Skeletal muscle tissue (tissue), 4 donors: ENCODE results near the gene RAB34. TPM values are rescaled to one million over a fixed set of nuclear protein-coding genes. Genes with fewer than 3 reads are reported as not detected.
"Not testable (repeated sequence)": the region's sequence is repeated elsewhere in the genome, so short reads cannot be mapped to it uniquely, and the experiment has no call there.

Experiments used
- H3K27ac ChIP-seq: one replicate; pipeline ENCODE4 v1.7.0; 2013; ENCODE audit warnings: mild to moderate bottlenecking, low read depth, low read length, inconsistent platforms
- H3K27me3 ChIP-seq, 3 donors: one replicate each; pipeline ENCODE4 v1.7.0; 2013; ENCODE audit warnings: low read length in 3 of 3; ENCODE audit not compliant: control insufficient read depth in 3 of 3, insufficient read depth in 3 of 3
- H3K36me3 ChIP-seq, 3 donors: one replicate each; pipeline ENCODE4 v1.7.0; 2013; ENCODE audit warnings: low read length in 3 of 3; ENCODE audit not compliant: control insufficient read depth in 3 of 3, insufficient read depth in 3 of 3
- H3K4me1 ChIP-seq, 3 donors: one replicate each; pipeline ENCODE4 v1.7.0; 2013; ENCODE audit warnings: low read length in 3 of 3, mild to moderate bottlenecking in 3 of 3; ENCODE audit not compliant: control insufficient read depth in 3 of 3, insufficient read depth in 3 of 3
- H3K4me3 ChIP-seq, 3 donors: one replicate each; pipeline ENCODE4 v1.7.0; 2013; ENCODE audit warnings: low read length in 3 of 3
- H3K9ac ChIP-seq, 3 donors: one replicate each; pipeline ENCODE4 v1.7.0; 2013; ENCODE audit warnings: low read length in 3 of 3, mild to moderate bottlenecking in 3 of 3, moderate library complexity in 2 of 3, low read depth in 1 of 3
- H3K9me3 ChIP-seq, 3 donors: one replicate each; pipeline ENCODE4 v1.7.0; 2013; ENCODE audit warnings: low read length in 3 of 3; ENCODE audit not compliant: control insufficient read depth in 3 of 3
- total RNA-seq: library from RNA; depleted of rRNA; stranded (reverse); fragments of >200 nt; gene quantifications from one replicate; pipeline ENCODE4 v1.2.3, GENCODE V29; 2014
- donor health status: Osteomylitis.

The RAB34 gene
- total RNA-seq, 1 donor from 2014 or later = 44.9 TPM

DNA sequence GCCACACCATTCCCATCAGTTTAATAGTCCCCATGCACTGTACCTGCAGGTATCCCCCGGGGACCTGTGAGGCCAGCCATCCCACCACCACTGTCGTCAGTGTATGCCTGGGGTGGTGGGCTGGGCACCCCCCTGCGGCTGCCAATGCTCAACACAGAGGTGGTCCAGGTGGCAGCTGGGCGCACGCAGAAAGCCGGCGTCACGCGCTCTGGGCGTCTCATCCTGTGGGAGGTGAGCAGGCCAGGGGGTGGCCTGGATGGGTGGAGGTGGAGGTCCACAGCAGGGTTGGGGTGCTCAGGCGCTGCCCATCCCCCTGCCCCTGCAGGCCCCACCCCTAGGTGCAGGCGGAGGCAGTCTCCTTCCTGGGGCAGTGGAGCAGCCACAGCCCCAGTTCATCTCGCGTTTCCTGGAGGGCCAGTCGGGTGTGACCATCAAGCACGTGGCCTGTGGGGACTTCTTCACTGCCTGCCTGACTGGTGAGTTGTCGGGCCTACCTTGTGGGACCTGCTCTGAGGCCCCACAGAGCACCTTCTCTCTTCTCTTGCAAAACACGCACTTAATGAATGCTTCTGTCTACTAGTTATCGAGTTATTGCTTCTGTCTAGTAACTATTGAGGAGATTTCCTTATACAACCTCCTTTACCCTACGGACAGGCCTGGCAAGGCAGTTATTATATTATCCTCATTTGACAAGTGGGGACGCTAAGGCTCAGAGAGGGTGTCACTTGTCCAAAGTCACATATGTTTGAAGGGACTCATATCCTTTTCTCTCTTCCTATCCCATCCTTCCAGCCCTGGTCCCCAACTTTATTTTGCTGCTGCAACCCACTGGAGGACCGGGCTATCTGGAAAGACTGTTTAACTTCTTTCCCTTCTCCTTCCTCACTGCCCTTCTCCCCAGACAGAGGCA, 20.4 kb upstream of the RAB34 start:
- no peak overlapping the region for H3K4me3 ChIP-seq
- H3K9me3 ChIP-seq = no peaks in the 10 kb centered on the region
- no peak overlapping the region for H3K27ac ChIP-seq
- no peaks in the 10 kb centered on the region for H3K27me3 ChIP-seq
- H3K4me1 ChIP-seq = peaks cover 5 to 9% (median 7%) of the 10 kb centered on the region in 3 donors
- H3K9ac ChIP-seq = no peak overlapping the region
- H3K36me3 ChIP-seq = peaks cover 0 to 1% (median 0%) of the 10 kb centered on the region in 3 donors

DNA sequence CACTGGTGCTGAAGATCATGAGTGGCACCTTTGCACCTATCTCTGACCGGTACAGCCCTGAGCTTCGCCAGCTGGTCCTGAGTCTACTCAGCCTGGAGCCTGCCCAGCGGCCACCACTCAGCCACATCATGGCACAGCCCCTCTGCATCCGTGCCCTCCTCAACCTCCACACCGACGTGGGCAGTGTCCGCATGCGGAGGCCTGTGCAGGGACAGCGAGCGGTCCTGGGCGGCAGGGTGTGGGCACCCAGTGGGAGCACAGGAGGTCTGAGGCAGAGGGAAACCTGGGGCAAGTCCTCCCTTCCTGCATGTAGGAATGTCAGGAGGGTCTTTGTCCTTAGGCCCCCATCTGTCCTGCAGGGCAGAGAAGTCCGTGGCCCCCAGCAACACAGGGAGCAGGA, 19.6 kb upstream of the RAB34 start:
- no peaks in the 10 kb centered on the region for H3K9me3 ChIP-seq
- H3K27me3 ChIP-seq = no peaks in the 10 kb centered on the region
- peaks cover 0 to 1% (median 0%) of the 10 kb centered on the region in 3 donors for H3K36me3 ChIP-seq
- no peak overlapping the region for H3K27ac ChIP-seq
- H3K4me3 ChIP-seq = no peak overlapping the region
- H3K4me1 ChIP-seq = peaks cover 4 to 7% (median 5%) of the 10 kb centered on the region in 3 donors
- H3K9ac ChIP-seq = no peak overlapping the region

GRCh38 chr17:28735913-28736769, 18.5 kb upstream of the RAB34 start:
- H3K4me3 ChIP-seq, H3K36me3 ChIP-seq, H3K27ac ChIP-seq, H3K9ac ChIP-seq, H3K4me1 ChIP-seq, H3K27me3 ChIP-seq, H3K9me3 ChIP-seq: not testable (repeated sequence)

- Histone ChIP-seq H3K27ac (no peak overlapping the region), H3K4me3 (no peak overlapping the region), H3K9ac (no peak overlapping the region), H3K27me3 (no peaks in the 10 kb centered on the region), H3K9me3 (no peaks in the 10 kb centered on the region), H3K4me1 (peaks cover 4 to 7% (median 5%) of the 10 kb centered on the region in 3 donors), H3K36me3 (peaks cover 0 to 1% (median 0%) of the 10 kb centered on the region in 3 donors)
These were observed 17.6 kb upstream of the RAB34 start for GRCh38 chr17:28735242-28735722.

DNA sequence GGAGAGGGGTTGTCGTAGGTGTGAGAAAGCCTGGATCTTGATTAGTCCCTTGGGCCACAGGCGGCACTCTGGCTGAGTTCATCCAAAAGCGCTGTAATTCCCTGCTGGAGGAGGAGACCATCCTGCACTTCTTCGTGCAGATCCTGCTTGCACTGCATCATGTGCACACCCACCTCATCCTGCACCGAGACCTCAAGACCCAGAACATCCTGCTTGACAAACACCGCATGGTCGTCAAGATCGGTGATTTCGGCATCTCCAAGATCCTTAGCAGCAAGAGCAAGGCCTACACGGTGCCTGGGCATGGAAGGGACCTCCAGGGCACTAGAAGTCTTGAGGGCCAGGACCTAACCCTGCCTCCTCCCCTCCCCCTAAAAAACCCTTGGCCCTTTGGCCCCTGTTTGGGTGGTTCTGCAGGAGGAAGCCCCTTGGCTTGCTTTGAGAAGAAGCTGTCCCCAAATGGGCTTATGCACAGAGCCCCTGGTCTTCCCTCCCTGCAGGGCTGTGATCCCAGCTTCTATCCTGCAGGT, 17.1 kb upstream of the RAB34 start:
- no peak overlapping the region for H3K27ac ChIP-seq

DNA sequence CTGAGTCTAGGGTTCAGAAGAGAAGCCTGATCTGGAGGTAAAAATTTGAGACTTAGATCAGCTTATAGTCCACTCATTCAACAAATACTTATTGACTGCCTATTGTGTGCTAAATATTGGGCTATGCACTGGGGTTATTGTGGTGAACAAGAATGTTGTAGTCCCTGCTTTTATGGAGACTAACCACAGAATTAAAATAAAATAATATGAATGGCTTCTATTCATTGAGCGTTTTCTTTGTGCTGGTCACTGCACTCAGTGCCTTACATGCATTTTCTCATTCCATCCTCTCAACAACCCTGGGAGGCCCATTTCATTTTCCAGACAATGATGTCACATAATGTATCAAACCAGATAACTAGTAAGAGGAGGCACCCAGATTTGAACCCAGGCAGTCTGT, 15.7 kb upstream of the RAB34 start:
- H3K4me3 ChIP-seq = no peak overlapping the region
- no peak overlapping the region for H3K9ac ChIP-seq
- peaks cover 7 to 10% (median 8%) of the 10 kb centered on the region in 3 donors for H3K4me1 ChIP-seq
- H3K36me3 ChIP-seq = peaks cover 0 to 1% (median 0%) of the 10 kb centered on the region in 3 donors
- H3K9me3 ChIP-seq = no peaks in the 10 kb centered on the region
- H3K27ac ChIP-seq = no peak overlapping the region
- H3K27me3 ChIP-seq = no peaks in the 10 kb centered on the region

More for the DNA sequence above, 17.1 kb upstream of the RAB34 start:
- H3K27me3 ChIP-seq = no peaks in the 10 kb centered on the region
- peaks cover 4 to 7% (median 5%) of the 10 kb centered on the region in 3 donors for H3K4me1 ChIP-seq
- peaks cover 0 to 1% (median 0%) of the 10 kb centered on the region in 3 donors for H3K36me3 ChIP-seq
- H3K9me3 ChIP-seq = no peaks in the 10 kb centered on the region
- H3K9ac ChIP-seq = no peak overlapping the region
- H3K4me3 ChIP-seq = no peak overlapping the region

DNA sequence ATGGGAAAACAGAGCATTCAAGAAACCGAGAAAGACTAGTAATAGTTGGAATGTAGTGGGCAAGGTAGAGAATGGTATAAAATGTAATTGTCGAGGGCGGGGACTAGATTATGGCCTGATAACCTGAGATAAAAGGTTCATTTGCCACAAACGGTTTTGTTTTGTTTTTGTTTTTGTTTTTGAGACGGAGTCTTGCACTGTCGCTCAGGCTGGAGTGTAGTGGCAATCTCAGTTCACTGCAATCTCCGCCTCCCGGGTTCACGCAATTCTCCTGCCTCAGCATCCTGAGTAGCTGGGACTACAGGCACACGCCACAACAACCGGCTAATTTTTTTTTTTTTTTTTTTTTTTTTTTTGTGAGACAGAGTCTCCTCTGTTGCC, 12.3 kb upstream of the RAB34 start:
- no peaks in the 10 kb centered on the region for H3K9me3 ChIP-seq
- peaks cover 0 to 4% (median 0%) of the 10 kb centered on the region in 3 donors for H3K27me3 ChIP-seq
- H3K36me3 ChIP-seq = peaks cover 0 to 1% (median 0%) of the 10 kb centered on the region in 3 donors
- H3K27ac ChIP-seq = no peak overlapping the region
- H3K9ac ChIP-seq = no peak overlapping the region
- H3K4me3 ChIP-seq = no peak overlapping the region
- H3K4me1 ChIP-seq = peaks cover 28 to 33% (median 29%) of the 10 kb centered on the region in 3 donors

- Histone ChIP-seq H3K9ac (peak within 1 kb of the TSS; percentile 82 to 88 (median 87)), H3K27me3 (peaks cover 0 to 4% (median 0%) of the 10 kb centered on the region in 3 donors), H3K4me3 (peak within 1 kb of the TSS; percentile 92 to 96 (median 95)), H3K9me3 (no peaks in the 10 kb centered on the region), H3K36me3 (peaks cover 9 to 11% (median 10%) of the 10 kb centered on the region in 3 donors), H3K27ac (peak within 1 kb of the TSS; percentile 93), H3K4me1 (peaks cover 27 to 31% (median 28%) of the 10 kb centered on the region in 3 donors)
These were observed 10.9 kb upstream of the RAB34 start, which contains the start of gene NEK8 for GRCh38 chr17:28728364-28729200. Gene NEK8 (plus strand): TSS chr17:28728788. CDS start chr17:28728814, 26 bp downstream.
